NCI-H2196 (cell line): ENCODE measurements around the gene WDR91.
A peak's percentile ranks its signal among the peaks of the same experiment; 100 is the strongest.
"Not testable (repeated sequence)": the region's sequence is repeated elsewhere in the genome, so short reads cannot be mapped to it uniquely, and the experiment has no call there.

ENCODE experiments used
- DNase-seq: peaks from one replicate; lab custom pipeline; 2025; ENCODE audit not compliant: unreplicated experiment; lab: John Stamatoyannopoulos, UW

WDR91 gene

GRCh38 chr7:135181261-135181928, 29.9 kb downstream of the WDR91 start:
- no peak for DNase-seq

GRCh38 chr7:135180122-135180521, 31.2 kb downstream of the WDR91 start:
- DNase-seq: no peak

GRCh38 chr7:135179321-135179925, 31.9 kb downstream of the WDR91 start:
- no peak for DNase-seq

DNA sequence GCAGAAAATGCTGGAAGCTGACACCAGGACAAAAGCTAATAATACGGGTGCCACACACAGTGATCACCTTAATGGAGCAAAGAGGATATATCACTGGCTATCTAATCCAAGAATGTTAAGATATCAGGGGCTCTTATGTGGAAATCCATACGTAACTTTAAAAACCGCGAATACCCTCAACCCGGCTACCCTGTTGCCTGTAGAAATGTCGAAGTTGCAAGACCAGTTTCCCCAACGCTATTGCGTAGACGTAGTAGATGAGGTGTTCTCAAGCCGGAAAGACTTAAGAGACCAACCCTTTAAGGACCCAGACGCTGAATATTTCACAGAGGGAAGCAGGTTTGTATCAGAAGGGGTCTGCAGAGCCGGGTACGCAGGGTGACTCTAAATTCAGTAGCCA, 33.0 kb downstream of the WDR91 start:
- no peak for DNase-seq

GRCh38 chr7:135177028-135177696, 34.2 kb downstream of the WDR91 start:
- no peak for DNase-seq

DNA sequence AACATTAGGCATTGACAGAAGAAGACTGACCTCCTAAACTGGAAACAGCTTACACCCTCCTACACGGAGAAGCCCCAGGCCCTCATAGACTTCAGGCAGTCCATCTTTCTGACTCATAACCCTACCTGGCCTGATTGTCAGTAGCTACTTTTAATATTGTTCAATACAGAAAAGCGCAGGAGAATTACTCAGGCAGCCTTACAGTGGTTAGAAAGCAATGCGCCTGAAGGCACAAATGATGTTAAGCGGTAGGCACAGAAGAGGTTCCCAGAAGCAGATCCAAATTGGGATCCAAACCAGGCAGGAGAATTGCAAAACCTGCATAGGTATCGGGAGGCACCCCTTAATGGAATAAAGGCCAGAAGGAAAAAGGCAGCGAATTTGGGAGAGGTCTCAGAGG, 35.4 kb downstream of the WDR91 start:
- DNase-seq: no peak

DNA sequence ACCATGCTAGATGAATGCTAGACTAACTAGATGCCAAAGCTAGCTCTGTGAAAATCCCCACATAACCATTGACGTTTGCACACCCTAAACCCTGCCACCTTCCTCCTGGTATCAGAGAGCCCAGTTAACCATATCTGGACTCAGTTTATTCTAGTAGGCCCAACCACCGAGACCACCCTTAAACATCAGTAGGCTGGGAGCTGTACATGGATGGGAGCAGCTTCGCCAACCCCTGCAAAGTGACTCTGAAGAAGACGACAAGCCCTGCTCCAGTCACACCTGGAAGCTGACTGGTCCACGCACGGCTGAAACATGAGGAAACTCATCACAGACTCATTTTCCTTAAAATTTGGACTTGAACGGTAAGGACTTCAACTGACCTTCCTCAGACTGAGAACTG, 36.4 kb downstream of the WDR91 start:
- no peak for DNase-seq

- DNase-seq: not testable (repeated sequence)
These were observed 37.4 kb downstream of the WDR91 start for GRCh38 chr7:135173916-135174315.

DNA sequence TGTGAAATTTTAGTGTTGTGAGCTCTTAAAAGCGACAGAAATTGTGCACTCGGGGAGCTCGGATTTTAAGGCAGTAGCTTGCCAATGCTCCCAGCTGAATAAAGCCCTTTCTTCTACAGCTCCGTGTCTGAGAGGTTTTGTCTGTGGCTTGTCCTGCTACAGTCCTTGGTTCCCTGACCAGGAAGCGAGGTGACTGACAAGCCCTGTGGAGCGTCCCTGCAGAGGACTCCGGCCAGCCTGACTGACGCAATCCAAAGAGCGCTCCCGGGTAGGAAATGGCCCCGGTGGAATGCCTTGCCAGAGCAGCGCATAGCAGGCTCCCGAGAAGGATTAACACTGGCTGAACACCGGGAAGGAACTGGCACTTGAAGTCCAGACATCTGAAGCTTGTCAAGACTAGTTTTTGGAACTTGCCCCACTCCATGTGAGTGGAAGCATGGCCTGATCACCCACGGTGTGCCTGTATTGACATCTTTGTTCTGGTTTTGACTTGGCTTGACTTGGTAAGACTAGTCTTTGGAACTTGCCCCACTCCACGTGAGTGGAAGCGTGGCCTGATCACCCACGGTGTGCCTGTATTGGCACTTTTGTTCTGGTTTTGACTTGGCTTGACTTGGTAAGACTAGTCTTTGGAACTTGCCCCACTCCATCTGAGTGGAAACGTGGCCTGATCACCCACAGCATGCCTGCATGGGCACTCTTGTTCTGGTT, 39.6 kb downstream of the WDR91 start:
- not testable (repeated sequence) for DNase-seq

- not testable (repeated sequence) for DNase-seq
These were observed 40.3 kb downstream of the WDR91 start for GRCh38 chr7:135170998-135171481.

GRCh38 chr7:135170274-135170997, 40.9 kb downstream of the WDR91 start, which contains the start of gene CYREN:
Gene CYREN (minus strand): TSS chr7:135170707. CDS start chr7:135168922, 1,785 bp downstream.
- DNase-seq: peak; percentile 96

DNA sequence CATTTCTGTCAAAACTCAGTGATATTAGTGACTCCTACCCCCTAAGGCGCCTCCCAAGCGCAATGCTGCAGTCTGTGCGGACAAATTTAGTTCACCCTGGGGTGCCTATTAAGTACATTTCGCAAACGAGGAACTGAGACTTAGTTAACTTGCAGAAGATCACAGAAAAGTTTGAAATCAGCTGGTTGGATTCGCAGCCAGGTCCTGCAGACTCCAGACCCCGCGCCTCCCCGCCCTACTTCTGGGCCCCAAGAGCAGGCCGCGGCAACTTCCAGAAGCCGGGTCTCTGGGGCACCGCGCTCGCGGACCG, 41.4 kb downstream of the WDR91 start:
- no peak for DNase-seq

- DNase-seq: no peak
These were observed 42.0 kb downstream of the WDR91 start for GRCh38 chr7:135169141-135169963.

DNA sequence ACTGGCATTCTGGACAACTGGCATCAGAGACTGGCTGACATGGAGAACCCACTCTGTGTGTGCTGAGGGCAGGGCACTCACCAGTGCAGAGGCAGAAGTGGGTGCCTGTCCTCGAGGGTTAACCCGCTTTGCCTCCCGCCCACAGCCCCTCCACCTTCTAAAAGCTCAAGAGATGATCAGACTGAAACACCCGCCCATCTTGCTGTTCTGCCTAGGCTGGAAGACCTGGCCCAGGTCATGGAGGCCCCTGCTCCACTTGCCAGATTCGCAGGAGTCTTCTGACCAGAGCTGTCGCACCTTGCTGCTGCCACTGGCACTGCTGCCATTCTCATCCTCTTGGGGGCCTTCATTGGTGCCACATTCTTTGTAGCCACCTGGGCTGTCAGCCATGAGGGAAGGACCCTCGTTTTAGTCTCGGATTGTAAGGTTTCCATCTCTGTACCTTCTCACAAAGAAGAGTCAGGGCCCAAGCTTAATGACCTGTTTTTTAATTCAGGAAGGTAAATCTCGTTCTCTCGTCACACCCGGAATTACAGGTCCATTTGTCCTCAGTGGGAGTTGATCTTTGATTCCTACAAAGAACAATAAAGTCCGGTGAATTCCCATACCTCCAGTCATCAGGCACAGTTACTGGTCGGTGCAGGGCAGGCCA, 42.7 kb downstream of the WDR91 start:
- no peak for DNase-seq

DNA sequence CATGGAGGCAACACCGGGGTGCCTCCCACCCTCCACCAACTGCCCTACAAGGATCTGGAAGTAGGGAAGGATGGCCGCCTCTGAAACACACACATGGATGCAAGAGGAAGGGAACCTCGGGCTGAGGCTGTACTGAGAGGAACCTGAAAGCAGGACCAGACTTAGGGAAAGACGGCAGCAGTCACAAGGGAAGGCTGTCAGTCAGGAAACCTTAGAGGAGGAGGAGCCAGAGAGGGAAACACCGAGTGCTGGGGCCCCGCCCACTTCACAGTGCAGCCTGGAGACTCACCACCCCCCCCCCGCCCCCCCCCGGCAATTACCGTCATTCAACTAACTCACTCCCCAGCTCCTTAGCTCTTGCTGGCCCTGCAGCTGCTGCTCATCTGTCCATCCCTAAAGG, 43.3 kb downstream of the WDR91 start:
- DNase-seq: no peak

GRCh38 chr7:135167365-135167917, 43.9 kb downstream of the WDR91 start:
- DNase-seq: no peak

DNA sequence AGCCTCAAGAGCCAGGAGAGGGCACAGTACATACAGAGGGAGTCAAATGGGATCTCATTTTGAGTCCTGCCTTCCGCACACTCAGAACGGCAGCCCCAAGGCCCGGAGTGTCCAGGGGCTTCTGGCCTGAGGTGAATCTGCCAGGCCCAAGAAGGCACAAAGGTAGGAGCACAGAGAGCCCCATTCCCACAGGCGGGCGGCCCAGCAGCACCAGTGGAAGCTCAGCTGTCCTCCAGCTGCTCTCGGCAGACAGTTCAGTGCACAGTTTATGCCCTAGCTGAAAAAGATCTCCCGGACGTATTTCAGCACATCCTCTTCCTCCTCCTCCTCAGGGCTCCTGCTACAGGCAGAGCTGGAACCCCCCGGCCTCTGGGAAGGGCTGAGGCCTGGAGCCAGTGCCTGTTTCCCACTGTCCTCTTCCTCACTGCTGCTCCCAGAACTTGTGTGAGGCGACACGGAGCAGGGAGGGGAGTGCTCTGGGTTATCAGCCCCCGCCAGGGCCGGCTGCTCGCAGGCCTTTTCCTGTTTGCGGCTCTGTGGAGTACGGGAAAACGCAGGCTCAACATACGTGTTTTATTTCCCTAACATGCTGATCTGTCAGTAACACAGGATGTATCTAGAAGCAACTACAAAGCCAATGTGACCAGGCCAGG, 44.9 kb downstream of the WDR91 start:
- DNase-seq: no peak

GRCh38 chr7:135165862-135166261, 45.5 kb downstream of the WDR91 start:
- no peak for DNase-seq
